NCI-H526 treated with DMSO at 0.1 percent for 48 hours (cell line): Measurements from ENCODE around the gene MMAB.

Source experiments
- DNase-seq: peaks from one replicate; lab custom pipeline; 2025; lab: John Stamatoyannopoulos, UW

MMAB gene

DNA sequence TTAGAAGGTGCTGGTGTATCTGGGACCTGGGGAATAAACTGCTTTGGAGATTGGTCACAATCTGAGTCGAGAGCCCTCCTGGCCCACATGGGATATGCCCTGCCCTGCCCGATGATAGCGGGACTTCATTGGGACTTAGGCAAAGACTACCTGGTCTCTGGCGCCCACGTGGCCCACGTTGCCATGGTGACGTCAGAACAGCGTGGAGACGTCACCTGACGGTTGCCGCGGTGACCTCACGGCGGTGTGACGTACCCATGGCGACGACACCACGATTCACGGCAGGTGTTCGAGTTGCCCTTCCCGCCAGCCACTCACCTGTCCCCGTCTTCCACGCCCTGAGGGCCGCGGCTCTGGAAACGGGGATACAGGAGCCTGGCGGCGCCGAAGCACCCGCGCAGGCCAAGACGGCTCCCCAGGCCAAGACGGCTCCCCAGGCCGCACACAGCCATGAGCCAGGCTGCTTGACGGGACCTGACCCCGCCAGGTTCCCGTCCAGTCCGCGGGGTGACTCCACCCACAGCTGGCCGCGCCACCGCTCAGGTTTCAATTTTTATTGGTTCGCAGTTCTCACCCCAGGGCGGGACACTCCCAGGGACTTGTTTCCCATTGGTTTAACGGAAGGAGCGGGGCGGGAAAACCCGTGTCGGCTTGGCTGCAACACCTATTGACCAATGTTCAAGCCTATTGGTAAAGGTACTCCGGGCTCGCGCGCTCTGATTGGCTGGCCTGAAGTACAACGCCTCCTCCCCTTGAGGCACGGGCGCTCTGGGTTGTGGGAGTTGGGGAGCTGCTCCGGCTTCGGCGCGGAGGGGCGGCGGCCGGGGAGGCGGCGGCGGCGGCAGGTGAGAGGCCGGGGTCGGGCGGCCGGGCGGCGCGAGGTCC, at the start of gene MMAB, which contains the start of gene MVK:
Gene MMAB, minus strand, starts transcription at position 476 of the 885 bp plus-strand sequence. Its CDS starts 24 bp downstream, at position 452.
Gene MVK, plus strand, starts transcription at position 766 of the 885 bp plus-strand sequence. CDS start 1,029 bp downstream, outside the sequence.
- peak; percentile 98 for DNase-seq

DNA sequence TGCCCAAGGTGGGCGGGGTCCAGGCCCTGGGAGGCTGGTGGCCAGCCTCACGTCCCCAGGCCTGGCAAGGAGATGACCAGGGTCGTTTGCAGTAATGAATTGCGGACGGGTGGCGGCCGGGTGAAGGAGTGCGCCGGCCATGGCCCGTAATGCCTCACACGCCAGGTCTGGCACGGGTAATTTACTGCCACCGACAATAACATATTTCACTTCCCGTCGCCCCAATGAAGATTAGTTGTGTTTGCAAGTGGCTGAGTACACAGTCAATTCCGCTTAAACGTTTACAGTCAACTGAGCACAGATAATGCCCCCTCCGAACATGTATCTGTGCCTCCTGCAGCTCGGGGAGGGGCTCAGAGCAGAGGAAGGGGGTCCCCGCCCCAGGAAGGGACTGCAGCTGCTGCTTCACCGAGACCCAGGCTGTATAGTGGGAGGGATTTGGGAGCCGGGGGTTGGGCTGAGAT, 48.6 kb upstream of the MMAB start:
- DNase-seq = no peak

DNA sequence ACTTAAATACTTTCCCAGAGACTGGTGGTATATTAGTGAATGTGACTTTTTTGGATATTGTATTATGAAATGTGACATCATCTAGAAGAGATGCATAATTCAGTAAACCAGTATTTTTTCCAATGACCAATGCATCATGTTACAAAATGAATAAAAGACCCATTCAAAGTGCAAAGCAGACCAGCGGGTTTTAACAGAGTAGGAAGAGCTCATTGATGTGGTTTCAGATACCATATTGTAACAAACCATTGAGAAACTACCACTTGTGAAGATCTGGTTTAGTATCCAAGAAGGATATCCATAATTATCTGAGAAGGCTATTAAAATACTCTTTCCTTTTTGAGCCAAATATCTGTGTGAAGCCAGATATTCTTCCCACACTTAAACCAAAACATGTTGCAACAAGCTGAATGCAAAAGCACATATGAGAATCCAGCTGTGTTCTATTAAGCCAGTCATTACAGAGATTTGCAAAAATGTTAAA, 47.9 kb upstream of the MMAB start:
- no peak for DNase-seq

DNA sequence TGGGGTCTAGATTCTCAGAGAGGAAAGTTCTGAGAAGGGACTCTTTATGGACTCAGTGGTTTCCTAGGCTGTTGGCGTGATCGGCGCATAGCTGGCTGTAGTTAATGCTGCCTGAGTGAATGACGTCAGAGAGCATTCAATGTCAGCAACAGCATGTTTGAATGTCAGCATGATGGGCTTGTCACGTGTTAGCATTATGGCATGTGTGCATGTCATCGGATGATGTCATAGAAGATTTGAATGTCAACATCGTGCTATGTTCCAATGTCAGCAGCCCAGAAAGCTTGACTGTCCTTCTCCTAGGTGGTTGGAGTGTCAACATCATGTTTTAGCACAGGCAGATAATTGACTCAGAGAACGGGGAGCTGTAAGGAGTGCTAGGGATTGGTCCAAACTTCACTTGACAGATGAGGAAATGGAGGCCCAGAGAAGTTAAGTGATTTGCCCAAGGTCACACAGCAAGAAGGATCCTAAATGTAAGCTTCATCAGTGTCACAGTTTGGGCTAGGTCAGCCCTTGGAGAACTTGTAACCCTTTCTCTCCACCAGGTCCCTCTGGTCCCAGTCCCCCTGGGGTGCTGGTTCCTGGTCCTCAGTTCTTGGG, 45.8 kb upstream of the MMAB start:
- no peak for DNase-seq

DNA sequence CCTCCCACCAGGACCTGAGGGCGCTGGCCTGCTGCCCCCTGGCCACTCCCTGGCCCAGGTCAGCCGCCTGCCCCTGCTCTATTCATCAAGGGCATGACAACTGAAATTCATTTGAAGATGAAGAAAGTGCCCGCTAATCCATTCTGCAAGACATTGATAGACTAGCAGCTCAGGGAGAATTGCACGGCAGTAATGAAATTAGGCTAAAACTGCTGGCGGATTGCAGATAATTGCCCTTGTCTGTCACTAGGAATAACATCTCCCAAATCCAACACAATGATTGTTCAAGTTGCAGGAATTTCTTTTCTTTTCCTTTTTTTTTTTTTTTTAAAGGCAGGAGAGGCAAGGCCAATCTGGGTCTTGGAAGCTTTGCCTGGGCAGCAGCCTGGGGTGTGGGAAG, 44.8 kb upstream of the MMAB start:
- no peak for DNase-seq

DNA sequence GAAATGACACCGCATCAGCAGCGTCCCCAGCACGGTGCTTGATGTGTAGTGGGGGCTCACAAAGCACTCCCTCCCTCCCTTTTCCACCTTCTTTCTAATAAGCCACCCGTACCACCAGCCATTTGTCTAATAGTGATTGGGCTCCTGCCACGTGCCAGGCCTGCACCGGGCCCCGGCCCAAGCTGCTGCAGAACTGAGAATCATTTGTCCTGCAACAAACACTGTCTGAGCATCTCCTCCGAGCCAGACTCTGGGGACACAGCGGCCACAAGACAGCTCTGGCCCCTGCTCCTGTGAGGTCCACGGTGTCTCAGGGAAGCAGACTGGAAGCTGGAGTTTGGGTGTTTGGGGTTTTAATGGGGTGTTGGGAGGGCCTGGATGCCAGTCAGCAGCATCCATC, 44.2 kb upstream of the MMAB start:
- no peak for DNase-seq

DNA sequence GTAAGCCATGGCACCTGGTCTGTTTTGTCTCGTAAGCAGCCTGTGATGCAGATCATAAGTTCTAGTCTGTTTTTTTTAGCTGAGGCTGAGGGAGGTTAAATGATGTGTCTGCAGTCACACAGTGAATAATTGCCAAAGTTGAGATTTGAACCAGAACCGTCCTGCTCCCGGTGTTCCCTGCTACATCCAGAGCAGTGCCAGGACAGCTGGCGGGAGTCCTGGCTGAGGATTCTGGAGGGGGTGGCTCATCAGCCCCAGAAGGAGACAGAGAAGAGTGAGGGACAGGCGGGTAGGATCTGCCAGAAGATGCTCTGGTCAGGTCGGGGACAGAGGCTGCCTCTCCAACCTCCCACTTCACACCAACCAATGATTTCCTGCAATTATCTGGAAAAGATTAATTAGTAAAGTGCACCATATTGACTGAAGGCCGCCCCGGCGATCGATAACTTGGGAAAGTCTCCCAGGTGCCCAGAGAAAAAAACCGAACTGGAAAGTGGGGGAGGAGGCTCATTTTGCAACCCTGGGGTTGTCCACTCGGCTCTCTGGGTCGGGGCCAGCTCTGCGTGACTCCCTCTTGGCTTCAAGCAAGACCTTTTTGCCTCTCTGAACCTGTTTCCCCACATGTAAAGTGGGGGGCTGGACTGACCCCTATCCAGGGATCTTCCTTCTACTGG, 42.4 kb upstream of the MMAB start:
- DNase-seq = no peak

DNA sequence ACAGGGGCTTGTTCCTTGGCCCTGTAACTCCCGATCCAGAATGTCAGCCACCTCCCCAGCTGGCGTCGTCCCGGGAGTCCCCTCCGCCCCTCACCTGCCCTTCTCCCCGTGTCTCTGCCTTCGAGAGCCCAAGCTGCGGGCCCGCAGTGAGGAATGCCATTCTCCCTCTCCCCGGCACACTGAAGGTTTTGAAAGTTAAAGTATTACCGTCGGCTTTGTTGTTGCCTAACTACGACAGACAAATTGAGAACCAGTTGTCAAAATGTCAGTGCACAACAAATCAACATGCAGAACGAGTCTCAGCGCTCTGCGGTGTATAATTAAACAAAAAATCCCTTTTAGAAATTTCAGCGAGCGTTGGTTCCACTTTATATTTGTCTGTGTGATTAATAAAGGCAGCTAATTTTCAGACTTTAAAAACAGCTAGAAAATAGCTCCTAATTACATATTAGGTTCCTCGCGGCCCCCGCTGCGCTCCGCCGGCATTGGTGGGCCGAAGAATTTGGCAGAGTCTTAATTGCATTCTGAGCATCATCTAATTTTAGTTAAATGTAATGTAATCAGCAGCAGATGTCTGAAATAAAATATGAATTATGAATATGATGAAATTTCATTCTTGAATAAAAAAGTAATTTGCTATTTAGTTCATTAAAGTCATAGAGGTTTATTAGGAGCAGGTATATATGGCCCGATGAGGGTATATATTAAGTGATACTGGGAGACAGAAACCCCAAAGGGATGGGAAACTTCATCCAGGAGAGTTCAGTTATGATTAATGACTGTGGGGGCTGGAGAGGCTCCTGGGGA, 40.5 kb upstream of the MMAB start:
- DNase-seq = no peak

DNA sequence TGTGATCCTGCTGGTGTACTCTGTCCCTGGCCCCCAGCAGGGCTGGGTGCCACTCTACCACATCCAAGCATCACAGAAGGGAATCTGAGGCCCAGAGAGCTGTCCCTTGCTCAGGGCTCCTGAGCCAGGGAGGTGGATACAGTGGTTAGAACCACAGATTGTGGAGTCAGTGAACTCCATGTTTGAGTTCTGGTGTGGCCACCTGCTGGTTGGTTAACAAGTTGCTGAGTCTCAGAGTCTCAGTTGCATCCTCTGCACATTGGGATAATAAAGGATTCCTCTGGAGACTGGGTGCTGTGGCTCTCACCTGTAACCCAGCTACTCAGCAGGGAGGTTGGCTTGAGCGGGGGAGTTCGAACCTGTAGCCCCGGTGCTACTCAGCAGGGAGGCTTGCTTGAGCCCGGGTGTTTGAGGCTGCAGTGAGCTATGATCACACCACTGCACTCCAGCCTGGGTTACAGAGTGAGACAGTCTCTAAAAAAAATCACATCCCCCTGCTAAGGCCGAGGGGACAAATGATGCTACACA, 39.7 kb upstream of the MMAB start:
- no peak for DNase-seq

DNA sequence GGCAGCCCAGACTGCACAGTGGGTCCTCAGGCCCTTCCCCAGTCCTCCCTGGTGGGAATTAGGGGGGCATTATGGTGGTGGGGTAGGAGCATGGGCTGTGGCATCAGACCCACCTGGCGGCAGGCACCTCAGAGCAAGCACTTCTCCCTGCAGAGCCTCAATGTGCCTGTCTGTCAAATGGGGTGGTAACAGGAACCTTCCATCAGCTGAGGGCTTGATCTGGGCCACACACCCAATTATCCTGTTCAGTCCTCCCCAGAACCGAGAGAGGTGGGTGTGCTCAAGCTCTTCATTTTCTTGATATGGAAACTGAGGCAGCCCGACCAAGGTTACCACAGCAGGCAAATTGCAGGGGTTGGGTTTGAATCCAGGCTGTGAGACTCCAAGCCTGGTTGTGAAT, 38.7 kb upstream of the MMAB start:
- no peak for DNase-seq

DNA sequence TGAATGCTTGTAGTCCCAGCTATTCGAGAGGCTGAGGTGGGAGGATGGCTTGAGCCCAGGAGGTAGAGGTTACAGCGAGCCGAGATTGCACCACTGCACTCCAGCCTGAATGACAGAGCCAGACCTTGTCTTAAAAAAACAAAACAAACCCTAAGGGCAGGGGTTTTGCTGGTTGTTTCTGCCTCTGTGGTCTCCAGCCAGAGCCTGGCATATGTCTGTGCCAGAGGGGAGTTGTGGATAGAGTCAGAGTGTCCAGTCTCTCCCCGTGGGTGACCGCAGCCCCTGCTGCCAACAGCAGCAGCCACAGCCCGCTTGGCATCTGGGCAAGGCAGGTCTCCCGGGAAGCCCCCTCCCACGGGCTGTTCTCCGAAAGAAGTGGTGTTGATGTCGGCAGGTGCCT, 37.9 kb upstream of the MMAB start:
- DNase-seq = no peak

DNA sequence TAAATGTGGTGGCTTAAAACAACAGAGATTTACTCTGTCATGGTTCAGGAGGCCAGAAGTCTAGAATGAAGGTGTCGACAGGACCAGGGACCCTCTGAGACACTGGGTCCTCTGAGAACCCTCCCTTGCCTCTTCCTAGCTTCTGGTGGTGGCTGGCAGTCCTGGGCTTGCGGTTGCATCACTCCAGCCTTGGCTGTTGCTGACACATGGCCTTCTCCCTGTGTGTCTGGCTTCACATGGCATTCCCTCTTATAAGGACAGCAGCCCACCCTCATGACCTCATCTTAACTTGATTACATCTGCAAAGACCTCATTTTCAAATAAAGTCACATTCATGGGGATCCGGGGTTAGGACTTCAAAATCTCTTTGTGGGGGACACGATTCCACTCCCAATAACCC, 37.2 kb upstream of the MMAB start:
- no peak for DNase-seq

DNA sequence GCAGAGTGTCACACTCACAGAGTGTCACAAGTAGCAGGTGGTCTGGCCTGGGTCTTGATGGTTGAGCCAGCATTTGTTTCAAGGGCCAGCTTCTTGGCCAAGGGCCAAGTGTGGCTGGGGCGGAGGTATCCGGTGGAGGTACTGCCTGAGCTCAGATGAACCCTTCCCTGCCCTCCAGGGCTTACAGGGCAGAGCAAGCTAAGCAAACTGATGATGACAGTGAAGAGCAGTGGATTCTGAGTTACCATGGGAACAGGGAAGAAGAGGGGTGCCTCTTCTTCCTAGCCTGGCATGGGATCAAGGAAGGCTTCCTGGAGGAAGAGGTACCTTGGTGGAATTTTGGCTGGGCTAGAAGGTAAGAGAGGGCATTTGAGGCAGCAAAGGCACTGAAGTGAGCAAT, 36.0 kb upstream of the MMAB start:
- no peak for DNase-seq

DNA sequence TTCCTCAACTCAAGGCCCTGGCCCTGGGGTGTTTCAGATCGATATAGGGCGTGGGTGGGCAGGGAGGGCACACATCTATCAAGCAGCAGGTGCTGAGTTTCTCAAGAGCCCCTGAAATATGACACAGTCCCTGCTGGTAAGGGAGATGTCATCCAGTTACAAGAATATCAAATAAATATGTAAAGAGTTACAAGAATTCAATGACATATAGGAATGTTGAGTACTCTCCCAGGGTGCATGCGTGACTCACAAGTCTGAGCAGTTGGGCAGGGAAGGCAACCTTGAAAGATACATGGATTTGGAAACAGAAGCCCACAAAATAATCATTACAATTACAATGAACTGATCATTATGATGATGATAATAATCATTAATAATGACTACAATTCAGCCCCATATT, 35.5 kb upstream of the MMAB start:
- no peak for DNase-seq

DNA sequence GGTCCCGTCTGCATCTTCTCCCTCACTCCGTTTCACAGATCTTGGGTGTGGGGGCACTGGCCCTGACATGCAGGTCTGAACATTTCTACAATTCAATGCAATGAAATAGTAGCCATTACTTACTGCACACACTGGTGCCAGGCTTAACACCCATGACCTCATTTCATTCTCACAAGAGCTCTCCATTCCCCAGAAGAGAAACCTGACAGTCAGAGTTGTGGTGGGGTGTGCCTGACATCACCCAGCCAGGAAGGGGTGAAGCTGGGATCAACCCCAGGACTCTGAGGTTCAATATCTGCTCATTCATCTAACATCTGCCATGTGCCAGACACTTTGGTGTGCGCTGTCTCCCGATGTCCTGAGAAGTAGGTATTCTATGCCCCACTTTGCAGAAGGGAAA, 35.0 kb upstream of the MMAB start:
- no peak for DNase-seq

DNA sequence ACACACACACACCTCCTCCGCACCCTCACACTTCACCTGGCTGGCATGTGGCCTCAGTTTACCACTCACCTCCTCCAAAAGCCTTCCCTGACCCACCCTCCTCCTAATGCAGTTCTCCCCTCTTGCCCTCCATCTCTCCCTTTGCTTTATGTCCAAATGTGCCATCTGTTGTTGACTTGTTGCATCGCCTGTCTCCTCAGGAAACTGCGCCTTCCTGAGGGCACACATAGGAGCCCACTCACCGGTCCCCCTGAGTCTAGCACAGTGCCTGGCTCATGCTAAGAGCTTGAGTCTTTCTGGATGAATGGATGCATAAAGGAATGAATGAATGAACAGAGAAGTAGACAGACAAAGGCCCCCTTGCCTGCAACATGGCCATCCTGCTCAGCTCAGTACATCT, 34.3 kb upstream of the MMAB start:
- no peak for DNase-seq

DNA sequence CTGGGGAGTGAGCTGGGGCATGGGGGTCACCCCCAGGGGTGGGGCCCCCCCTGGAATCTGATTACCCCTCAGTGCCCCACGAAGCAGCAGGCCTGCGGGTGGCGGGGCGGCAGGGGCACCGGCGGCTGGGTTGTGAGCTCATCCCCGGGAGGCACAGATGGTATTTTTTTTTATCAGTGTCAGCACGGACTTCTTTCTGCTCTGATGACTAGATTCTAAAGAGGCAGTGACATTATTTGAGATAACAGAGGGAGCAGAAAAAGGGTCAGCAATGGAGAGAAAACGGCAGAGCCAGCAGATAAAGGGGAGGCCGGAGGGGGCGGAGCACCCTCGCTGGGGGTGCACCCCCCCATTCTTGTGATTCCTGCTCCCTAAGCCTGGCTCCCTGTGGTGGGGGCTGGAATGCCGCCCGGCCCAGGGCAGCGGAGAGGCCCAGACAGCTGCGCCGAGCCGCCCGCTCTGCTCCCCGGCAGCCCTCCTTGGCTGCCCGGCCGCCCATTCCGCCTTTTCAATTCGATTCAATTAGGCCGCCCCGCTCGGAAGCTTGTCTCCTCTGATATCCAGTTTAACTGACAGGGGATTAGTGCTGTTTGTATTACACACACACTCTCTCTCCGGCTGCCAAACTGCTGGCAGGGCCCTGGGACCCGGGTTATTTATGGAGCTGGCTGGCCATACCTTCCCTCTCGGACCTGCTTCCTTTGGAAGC, 33.2 kb upstream of the MMAB start:
- no peak for DNase-seq

DNA sequence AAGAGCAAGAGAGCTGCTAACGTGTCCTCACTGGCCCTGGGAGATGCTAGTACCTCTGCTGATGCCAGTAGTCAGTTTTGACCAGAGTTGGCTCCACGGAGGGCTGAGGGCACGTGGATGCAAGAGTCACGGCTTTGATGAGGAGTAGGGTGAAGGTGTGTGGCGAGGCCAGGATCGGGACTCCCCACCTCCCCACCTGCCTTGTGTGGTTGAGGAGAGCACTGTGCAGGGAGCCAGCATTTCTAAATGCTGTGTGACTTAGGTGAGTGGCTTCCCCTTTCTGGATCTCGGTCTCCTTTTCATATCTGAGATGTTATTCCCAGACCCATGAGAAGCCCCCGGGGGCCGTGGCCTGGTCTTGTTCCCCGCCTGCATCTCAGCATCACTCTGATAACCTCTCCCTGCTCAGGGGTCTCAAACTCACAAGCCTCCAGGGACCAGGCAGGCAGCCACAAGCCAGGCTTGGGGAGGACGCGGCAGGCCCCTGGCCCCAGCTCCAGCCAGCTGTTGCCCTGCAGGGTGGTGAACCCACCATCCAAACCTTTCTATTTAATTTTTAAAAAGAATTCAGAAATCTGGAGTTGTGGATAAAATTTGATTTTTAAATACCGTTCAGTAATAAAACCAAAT, 32.4 kb upstream of the MMAB start:
- DNase-seq = no peak

DNA sequence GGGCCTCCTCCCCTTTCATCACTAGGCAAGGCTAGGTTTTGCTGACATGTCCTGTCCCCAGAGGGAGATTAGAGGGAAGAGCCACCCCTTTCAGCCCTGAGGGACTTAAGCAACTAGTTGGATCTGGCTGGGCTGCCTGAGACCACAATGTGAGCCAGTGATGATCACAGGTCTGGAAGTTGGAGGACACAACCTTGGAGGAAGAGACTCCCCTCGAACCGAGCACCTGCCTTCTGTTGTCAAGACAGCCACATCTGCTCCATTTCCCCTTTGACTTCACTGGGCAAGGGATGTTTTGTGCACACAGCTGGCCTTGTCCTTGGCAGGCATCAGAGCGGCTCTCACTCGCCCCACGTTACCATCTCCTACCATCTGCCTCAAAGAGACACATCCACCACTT, 31.7 kb upstream of the MMAB start:
- no peak for DNase-seq

DNA sequence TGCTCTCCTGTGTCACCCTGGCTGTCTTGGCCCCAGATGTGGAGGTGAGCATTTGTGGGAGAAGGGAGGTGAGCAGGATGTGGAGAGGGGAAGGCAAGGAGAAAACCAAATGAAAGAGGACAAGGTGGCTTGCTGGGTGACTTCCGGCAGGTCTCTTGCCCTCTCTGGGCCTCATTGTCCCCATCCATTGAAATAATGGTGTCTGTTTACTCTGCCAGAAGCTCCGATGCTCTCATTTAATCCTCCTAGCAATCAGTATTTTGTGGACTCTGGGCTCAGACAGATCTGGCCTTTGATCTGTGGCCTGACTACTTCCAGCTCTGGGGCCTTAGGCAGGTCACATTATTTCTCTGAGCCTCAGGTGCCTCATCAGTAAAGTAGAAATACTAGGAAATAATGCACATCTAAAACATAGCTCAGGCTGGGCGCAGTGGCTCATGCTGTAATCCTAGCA, 30.9 kb upstream of the MMAB start:
- no peak for DNase-seq
